HG02885 (cell line): ENCODE results near the gene ZNF766.
"Not testable (repeated sequence)": the region's sequence is repeated elsewhere in the genome, so short reads cannot be mapped to it uniquely, and the experiment has no call there.

Experiments used
- ATAC-seq: cut with Tn5 transposase; IDR thresholded peaks from one replicate; pipeline ENCODE4 v1.9.1; 2021; ENCODE audit warnings: mild to moderate bottlenecking; ENCODE audit not compliant: unreplicated experiment, poor library complexity

ZNF766 gene

DNA sequence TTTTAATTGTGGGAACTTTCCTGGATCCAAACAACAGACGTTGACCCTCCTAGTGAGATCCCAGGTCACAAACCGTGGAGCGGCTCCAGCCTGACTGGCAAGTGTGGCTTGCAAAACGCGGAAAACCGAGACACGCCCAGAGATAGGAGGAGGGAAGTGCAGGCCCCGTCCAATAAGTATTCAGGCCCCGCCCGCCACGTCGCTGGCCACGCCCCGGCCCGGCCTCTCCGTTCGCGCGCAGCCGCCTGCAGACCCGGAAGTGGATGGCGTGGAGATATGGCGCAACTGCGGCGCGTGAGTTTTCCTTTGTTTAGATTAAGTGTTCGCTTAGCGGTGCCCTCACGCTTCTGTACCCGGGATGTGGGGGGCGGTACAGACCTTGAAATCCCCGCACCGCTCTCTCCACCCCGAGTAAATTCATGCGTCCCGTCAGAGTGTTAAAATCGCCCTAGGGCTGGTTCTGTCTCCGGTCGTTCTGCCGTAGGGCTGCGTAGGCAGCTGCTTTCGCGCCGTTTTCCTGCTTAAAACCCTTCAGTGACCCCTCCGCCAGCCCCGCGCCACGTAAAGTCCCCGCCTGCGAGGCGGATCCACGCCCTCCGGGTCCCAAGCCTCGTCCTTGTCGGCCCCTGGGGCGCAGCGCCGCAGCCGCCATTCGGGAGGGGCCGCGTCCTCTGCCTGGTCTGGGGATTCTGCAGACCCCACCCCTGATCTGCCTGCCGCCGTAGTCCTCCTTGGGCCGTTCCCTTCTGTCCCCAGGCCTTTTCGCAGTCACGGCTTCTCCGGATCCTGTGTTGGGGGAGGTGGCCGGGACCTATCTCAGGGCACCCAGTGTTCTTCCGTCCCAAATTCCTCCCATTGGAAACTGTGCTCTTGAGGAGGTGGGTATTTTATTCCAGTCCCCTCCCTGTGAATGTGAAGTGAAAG is at the start of gene ZNF766:
TSS of gene ZNF766 (plus strand) at position 250 of the 924 bp plus-strand sequence. CDS start at position 277, 27 bp downstream.
- ATAC-seq, result peak; percentile 97

DNA sequence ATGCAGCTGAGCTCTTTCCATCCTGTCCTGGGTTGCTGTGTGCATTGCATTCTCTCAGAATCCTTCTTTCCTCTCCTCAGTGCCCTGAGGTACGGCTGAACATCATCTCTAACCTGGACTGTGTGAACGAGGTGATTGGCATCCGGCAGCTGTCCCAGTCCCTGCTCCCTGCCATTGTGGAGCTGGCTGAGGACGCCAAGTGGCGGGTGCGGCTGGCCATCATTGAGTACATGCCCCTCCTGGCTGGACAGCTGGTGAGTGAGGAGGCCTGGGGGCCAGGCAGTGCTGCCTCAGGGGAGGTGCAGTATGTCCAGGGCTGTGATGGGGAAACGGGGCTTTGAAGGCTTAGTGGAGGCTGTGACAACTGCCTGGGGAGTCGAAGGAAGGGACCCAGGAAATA is 49.8 kb upstream of the ZNF766 start:
- no peak for ATAC-seq

DNA sequence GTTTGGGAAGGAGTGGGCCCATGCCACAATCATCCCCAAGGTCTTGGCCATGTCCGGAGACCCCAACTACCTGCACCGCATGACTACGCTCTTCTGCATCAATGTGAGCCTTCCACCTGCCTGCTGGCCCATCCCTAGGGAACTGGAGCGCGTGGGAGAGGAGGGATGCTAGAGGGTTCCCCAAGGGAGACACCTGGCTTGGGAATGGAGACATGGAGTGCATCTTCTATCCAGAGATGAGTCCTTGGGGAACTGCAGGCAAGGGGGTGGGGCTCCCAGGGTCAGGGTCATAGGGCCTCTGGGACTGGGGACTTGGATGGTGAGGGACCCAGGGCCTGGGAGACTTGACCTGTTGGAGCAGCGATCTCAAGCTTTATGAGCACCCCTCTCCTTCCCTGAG is 48.4 kb upstream of the ZNF766 start:
- no peak for ATAC-seq

DNA sequence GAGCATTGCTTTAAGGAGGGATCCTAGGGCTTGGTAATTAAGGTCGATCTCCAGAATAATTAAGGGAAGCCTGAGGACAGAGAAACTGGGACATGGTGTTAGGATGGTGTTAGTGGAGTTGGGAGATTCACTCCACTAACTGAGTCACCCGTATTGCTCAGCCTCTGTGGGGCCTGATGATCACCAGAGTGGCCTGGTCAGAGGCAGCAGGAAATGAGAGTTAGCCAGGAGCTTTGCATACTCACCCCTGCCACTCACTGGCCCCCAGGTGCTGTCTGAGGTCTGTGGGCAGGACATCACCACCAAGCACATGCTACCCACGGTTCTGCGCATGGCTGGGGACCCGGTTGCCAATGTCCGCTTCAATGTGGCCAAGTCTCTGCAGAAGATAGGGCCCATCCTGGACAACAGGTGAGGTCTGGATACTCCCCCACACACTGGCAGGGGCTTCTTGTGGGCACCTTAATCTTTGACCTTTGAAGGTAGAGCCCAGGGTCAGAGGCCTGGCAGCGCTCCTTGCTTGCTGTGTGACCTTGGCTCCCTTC is 47.5 kb upstream of the ZNF766 start:
- ATAC-seq, result no peak

DNA sequence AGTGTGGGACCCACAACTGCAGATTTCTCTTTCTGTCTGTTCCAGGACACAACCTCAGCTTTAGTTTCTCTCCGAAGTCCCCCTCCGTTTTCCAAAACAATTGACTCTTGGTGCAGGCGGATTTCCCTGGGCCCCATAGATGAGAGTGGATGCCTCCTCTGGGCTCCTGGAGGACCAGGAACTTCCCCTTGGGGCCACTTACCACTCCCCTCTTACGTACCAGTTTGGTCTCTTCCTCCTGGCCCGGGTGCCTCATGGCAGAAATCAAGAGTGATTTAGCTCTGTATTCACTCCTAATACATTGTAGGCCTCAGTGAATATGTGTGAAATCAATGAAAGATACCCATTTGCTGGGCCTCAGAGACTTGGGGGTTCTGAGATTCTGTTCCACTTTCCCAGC is 45.2 kb upstream of the ZNF766 start:
- ATAC-seq, result no peak

DNA sequence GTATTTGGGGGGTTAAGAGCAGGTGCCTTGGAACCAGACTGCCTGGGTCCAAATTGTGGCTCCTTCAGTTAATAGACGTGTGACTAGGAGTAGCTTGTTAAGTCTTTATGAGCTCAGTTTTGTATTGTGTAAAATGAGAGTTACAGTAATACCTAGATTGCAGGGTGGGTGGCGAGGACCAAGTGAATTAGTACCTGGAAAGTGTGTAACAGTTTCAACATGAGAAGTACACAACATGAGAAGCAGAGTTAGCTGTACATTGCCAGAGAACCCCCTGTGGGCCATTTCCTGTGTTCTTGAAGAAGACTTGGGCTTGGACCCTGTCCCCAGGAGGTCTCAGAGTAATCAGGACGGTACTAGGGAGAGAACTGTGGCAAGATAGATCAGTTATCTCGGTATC is 42.7 kb upstream of the ZNF766 start:
- ATAC-seq, result no peak

DNA sequence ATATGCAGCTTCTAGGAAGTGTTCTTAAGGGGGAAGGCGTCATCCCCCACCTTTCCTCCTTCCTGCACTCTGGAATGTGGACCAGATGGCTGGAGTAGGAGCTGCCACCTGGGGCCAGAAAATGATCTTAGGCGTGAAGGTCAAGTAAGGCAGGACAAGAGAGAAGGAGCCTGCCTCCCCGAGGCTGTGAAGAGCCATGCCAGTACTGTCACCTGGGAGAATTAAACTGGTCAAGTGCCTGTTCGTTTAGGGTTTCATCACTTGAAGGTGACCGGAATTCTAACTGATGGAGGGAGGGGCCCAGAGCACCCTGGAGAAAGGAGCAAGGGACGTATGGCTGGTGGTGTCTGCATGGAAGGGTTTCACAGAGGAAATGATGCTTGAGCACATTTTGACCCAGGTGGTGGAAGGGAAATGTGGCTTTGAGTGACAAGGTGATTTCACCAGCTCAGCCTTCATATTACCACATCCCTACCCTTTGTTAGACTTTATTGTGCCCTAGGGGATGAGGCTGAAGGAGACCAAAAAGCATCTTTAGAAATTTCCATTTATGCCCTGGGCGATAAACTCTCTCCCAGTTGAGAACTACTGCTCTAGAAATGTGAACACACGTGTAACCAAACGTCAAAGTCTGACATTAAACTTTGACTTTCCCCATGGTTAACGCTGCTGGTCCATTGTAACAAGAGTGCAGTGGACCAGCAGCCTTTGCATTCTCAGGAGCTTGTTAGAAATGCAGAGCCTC is 42.0 kb upstream of the ZNF766 start:
- ATAC-seq, result no peak

DNA sequence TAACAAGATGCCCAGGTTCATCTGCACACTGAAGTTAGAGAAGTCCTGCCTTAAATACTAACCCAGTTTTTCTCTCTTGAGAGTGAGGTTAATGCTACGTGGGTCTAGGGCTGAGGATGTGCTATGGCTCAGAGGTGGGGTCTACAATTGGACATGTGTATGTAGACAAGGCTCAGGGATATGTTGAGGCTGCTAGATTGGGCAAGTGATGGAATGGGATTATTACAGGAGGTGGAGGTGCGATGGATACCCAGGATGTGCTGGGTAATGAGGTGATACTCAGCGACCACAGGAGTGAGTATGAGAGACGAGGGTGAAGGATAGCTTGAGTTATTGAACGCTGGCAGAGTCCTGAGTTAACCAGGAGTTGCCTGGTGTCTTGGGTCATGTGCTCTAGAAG is 41.4 kb upstream of the ZNF766 start:
- ATAC-seq, result no peak

DNA sequence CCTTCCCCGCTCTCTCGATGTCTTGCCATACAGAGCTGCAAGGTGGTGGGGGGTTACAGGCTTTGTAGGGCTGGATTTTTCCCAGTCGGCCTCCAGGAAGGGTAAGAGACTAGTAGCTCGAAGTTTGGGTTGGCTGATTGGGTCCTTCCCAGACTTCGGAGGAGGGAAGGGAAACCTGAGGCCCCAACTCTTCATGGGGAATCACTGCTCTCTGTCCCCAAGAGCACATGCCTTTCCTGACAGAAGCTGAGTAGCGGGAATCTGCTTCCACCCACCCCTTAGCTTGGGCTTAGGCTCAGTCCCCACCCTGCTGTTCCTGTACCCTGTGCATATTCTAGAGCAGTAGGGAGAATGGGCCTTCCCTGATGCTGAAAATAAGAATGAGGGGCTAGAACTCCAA is 39.9 kb upstream of the ZNF766 start:
- ATAC-seq, result no peak

DNA sequence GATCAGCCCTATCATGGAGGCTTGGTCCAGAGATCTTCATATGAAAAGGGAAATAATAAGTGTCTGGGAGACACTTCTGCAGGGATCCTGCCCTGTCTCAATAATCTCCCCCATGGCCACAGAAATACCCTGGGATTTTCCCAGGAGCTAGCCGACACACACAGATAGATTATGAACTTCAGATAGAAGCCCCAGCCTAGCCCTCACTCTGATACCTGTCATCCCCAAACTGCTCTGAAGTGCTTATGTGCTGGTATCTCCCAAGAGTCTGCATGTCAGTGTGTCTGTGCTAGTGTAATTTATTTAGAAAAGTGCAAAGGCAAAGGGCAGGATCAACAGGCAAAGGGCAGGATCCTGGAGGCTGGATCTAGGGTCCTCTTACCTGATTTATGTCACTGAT is 38.7 kb upstream of the ZNF766 start:
- no peak for ATAC-seq

DNA sequence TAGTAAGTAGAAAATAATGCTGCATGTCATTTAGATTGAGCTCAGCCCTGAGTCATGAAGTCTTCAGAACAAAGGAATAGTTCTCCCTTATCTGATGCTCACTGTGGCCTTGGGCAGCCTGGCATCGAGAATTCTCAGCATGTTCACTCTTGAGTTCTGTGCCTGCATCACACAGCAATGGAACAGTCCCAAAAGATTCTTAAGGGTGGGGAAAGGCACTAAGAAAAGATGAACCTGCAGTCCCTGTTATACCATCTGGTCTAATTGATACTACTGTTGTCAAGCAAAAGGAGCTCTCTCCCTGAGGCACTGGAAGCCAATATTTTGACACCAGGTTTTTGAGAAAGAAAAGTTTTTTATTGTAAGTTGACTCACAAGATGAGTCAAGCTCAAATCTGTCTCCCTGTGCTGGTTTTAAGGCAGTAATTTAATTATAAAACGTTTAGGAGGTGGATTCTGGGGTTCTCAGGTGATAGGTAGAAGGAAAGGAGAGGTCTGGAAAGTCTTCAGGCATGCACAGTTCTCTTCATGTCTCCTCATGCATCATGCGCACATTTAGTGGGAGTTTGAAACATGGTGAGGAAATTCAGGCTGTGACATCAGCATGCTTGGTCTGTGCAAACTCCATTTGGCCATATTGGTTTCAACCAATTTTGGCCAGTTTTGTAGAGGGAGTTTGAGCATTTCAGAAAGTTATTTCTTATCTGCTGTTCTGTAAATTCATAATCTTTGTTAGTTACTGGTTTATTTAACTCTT is 38.1 kb upstream of the ZNF766 start:
- ATAC-seq, result no peak

DNA sequence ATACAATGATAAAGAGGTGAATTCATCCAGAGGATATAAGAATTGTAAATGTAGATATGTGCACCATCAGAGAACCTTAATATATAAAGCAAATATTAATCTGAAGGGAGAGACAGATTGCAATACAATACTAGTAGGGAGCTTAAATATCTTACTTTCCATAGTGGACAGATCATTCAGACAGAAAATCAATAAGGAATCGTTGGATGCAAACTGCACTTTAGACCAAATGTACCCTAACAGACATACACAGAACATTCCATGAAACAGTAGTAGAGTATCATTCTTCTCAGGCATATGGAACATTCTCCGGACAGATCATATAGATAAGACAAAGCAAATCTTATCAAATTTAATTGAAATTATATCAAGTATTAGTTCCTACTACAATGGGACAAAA is 35.0 kb upstream of the ZNF766 start:
- no peak for ATAC-seq

DNA sequence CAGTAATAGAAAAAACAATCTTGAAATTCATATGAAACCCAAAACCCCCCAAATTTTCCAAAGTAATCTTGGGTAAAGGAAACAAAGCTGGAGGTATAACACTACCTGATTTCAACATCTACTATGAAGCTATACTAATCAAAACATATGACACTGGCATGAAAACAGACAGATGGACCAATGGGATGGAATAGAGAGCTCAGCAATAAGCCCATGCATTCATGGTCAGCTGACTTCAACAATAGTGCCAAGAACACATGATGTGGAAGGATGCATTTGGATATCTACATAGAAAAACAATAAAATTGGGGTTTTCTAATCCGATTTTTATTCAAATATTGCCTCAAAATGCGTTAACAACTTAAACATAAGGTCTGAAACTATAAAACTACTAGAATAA is 32.2 kb upstream of the ZNF766 start:
- ATAC-seq, result no peak

DNA sequence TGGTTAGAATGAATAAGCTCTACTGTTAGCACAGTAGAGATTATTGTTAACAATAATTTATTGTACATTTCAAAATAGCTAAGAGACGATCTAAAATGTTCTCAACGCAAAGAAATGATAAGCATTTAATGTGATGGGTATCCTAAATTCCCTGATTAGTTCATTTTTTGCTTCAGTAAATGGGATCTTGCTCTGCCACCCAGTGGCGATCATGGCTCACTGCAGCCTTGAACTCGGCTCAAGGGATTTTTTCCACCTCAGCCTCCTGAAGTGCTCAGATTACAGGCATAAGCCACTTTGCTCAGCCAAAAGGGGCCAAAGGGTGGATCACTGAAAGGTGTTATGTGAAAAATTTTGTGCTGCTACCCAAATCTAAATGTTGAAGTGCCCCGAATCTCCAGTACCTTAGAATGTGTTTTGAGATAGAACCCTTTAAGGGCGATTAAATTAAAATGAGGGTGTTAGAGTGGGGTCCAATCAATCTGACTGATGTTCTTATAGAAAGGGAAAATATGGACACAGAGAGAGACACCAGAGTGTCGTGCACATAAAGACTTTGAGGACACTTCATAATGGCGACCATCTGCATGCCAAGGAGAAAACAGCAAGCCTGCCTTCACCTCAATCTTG is 31.5 kb upstream of the ZNF766 start:
- no peak for ATAC-seq

DNA sequence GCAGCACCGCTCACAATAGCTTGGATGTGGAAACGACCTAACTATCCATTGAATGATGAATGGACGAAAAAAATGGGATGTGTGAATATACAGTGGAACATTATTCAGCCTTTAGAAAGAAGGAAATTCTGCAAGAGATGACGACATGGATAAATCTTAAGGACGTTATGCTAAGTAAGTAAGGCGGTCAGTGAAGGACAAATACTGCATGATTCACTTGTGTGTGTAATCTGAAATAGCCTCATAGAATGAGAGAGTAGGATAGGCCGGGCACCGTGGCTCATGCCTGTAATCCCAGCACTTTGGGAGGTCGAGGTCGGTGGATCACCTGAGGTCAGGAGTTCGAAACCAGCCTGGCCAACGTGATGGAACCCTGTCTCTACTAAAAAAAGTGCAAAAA is 25.4 kb upstream of the ZNF766 start:
- ATAC-seq, result no peak

DNA sequence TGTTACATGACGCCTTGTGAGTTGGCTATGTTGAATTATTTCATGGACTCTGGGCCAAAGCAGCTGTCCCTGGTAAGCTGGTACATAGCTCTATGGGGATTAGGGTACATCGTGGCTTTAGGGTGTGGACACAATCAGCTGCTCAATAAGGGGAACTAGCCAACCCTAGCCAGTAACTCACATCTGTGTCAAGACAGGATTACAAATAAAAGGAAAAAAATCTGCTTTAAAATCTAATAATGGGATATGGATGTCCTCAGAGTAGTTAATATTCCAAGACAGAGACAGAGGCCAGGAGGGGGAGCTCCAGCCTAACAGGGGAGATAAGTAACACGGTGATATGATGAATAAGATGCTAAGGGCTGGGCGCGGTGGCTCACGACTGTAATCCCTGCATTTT is 21.1 kb upstream of the ZNF766 start:
- ATAC-seq, result no peak

DNA sequence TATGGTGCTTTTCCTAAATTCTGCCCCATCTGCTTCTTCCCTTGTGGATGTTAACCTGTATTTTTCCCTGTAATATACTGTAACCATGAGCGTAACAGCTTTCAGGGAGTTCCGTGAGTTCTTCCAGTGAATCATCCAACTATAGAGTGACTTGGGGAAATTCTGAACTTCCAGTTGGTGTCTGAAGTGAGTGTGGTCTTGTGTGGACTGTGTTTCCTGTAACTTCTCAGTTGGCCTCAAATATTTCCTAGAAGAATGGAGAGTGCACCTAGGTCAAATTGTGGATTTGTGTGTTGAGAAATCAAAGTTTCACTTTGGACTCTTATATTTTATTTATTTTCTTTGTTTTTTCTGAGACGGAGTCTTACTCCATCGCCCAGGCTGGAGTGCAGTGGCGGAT is 11.0 kb upstream of the ZNF766 start:
- ATAC-seq, result no peak

DNA sequence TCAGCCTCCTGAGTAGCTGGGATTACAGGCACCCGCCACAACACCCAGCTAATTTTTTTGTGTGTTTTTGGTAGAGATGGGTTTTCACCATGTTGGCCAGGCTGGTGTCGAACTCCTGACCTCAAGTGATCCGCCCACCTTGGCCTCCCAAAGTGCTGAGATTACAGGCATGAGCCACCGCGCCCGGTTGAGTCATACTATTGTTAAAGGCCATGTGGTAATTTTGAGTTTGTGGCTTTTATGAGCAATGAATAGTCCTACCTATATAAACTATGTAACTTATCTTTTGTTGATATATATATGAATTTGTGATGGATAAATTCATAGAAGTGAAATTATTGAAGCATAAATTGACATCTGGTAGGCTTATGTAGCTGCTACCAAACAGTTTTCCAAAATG is 3.8 kb upstream of the ZNF766 start:
- not testable (repeated sequence) for ATAC-seq

DNA sequence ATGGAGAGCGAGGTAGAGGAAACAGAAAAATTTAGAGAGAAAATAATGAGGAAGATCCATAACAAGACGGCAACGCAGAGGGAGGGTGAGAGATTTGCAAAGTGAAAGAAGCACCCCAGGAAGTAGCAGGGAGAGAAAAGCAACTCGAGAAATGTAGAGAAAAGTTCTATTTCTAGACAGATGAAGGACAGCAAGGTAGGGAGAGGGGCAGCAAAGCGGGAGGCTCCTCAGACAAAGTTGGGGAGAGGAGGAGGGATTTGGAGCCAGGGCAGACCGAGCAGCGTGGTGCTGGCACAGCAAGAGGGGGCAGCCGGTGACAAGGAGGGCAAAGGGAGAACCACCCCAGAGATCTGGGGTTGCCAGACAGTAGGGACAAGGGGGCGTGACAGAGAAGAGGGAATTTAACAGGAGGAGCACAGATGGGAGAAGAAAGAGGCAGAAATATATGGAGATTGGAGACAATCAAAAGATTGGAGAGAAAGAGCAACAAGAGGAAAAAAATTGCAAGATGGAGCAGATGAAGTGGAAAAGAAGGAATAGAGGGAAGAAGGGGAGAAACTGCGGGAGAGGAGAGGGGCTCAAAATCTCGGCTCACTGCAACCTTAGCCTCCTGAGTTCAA is 989 bp downstream of the ZNF766 start:
- no peak for ATAC-seq

DNA sequence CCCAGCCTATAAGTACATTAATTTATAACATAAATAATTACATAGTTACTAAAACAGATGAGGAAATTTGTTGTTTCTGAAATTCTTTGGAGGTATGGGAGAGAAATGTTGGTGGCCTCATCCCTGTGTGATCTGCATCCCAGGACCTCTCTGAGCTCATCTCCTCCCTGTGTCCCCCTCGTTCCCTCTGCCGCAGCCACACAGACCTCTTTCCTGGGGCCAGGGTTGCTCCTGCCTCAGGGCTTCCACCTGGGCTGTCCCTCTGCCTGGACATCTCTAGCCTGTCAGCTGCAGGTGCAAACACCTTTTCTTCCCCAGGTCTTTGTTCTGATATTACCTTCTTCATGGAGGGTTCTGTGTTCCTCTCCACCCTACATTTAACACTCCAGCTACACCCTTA is 3.9 kb downstream of the ZNF766 start:
- no peak for ATAC-seq
